H1 (cell line): ENCODE data around the gene MPV17L. TPM values are rescaled to one million over a fixed set of nuclear protein-coding genes. Genes with fewer than 3 reads are reported as not detected.

Experiments used
- CTCF ChIA-PET: fragments of 300-600 bp; sonication (Branson Sonifier 250); formaldehyde crosslinking; loops from one replicate; lab custom pipeline; 2021; ENCODE audit not compliant: partially characterized antibody; lab: Charles Lee
- POLR2A ChIA-PET: fragments of 300-600 bp; sonication (Branson Sonifier 250); formaldehyde crosslinking; loops from one replicate; lab custom pipeline; 2021; ENCODE audit warnings: inconsistent platforms; ENCODE audit not compliant: partially characterized antibody; lab: Charles Lee
- DNase-seq, 2 experiments: peaks; one replicate each; pipeline versions ENCODE4 v3.0.0 to v3.0.0-alpha.2; 2010 to 2022; ENCODE audit warnings: low spot score in 2 of 2, low read depth in 1 of 2, mixed read lengths in 1 of 2
- FAIRE-seq: peaks from 2 replicates; lab custom pipeline; 2011; peaks lifted over from hg19 to GRCh38; lab: Jason Lieb, UNC
- H2AFZ ChIP-seq: 2 replicates; pipeline ENCODE4 v1.8.1; 2012; ENCODE audit warnings: low read length, inconsistent platforms
- H2AK5ac ChIP-seq: 2 replicates; pipeline ENCODE4 v1.6.1; 2013; ENCODE audit warnings: low read depth, low read length
- H2BK120ac ChIP-seq: replicated peaks from 2 replicates; pipeline ENCODE3; 2013; ENCODE audit warnings: low read depth, low read length, inconsistent platforms
- H2BK12ac ChIP-seq: 2 replicates; pipeline ENCODE4 v1.6.1; 2013; ENCODE audit warnings: low read depth, low read length
- H2BK15ac ChIP-seq: 2 replicates; pipeline ENCODE4 v1.6.1; 2013; ENCODE audit warnings: low read length
- H2BK20ac ChIP-seq: 2 replicates; pipeline ENCODE4 v1.6.1; 2013; ENCODE audit warnings: low read length
- H2BK5ac ChIP-seq: 2 replicates; pipeline ENCODE4 v1.6.1; 2013; ENCODE audit warnings: low read depth, low read length
- H3K14ac ChIP-seq: 2 replicates; pipeline ENCODE4 v1.6.1; 2013; ENCODE audit warnings: inconsistent platforms; ENCODE audit not compliant: insufficient read length
- H3K18ac ChIP-seq: 2 replicates; pipeline ENCODE4 v1.6.1; 2013; ENCODE audit warnings: low read length; ENCODE audit errors: extremely low read depth
- H3K23ac ChIP-seq: 2 replicates; pipeline ENCODE4 v1.6.1; 2013; ENCODE audit warnings: inconsistent platforms; ENCODE audit not compliant: insufficient read length
- H3K23me2 ChIP-seq: 2 replicates; pipeline ENCODE4 v1.6.1; 2013; ENCODE audit warnings: low read depth, low read length
- H3K27ac ChIP-seq: 2 replicates; pipeline ENCODE4 v1.6.1; 2011; ENCODE audit warnings: low read depth, low read length, inconsistent platforms
- H3K27me3 ChIP-seq, 4 experiments: replicated peaks in 1 of 4; 1 replicate in 1 of 4; 2 replicates in 3 of 4; pipeline versions ENCODE4 v1.6.1 to v1.8.1; 2011 to 2013; ENCODE audit warnings: low read length in 3 of 4, mild to moderate bottlenecking in 3 of 4, inconsistent platforms in 2 of 4, mixed read lengths in 2 of 4, moderate library complexity in 1 of 4; ENCODE audit not compliant: control insufficient read depth in 3 of 4, insufficient read depth in 3 of 4; ENCODE audit errors: extremely low read depth in 1 of 4
- H3K36me3 ChIP-seq, 4 experiments: 2 replicates each; pipeline versions ENCODE4 v1.6.1 to v1.8.1; 2011 to 2013; ENCODE audit warnings: mild to moderate bottlenecking in 4 of 4, low read length in 3 of 4, moderate library complexity in 2 of 4, control low read depth in 1 of 4, inconsistent platforms in 1 of 4; ENCODE audit not compliant: insufficient read depth in 4 of 4, control insufficient read depth in 2 of 4
- H3K4ac ChIP-seq: replicated peaks from 2 replicates; pipeline ENCODE3; 2013; ENCODE audit warnings: low read length, low read depth, mixed read lengths, inconsistent platforms; ENCODE audit not compliant: insufficient read length
- H3K4me1 ChIP-seq, 4 experiments: replicated peaks in 1 of 4; 1 replicate in 1 of 4; 2 replicates in 3 of 4; pipeline versions ENCODE4 v1.6.1 to v1.8.1; 2011 to 2013; ENCODE audit warnings: low read length in 3 of 4, inconsistent platforms in 2 of 4, mixed read lengths in 1 of 4; ENCODE audit not compliant: insufficient read depth in 4 of 4, control insufficient read depth in 3 of 4
- H3K4me2 ChIP-seq, 2 experiments: 2 replicates each; pipeline versions ENCODE4 v1.6.1 to v1.8.1; 2011 to 2013; ENCODE audit warnings: low read depth in 2 of 2, low read length in 2 of 2, control low read depth in 1 of 2, inconsistent platforms in 1 of 2, mild to moderate bottlenecking in 1 of 2; ENCODE audit not compliant: insufficient read depth in 1 of 2
- H3K4me3 ChIP-seq, 4 experiments: fragments of 200-600, 300-600 bp in 1 of 4; sonication (generic), shearing (Covaris generic), sonication (Bioruptor Twin) in 1 of 4; 2 replicates each; pipeline versions ENCODE4 v1.5.1 to v1.8.1; 2011 to 2016; ENCODE audit warnings: low read length in 4 of 4, low read depth in 3 of 4, control low read depth in 2 of 4, inconsistent platforms in 2 of 4, mild to moderate bottlenecking in 2 of 4, mixed read lengths in 1 of 4, moderate library complexity in 1 of 4; ENCODE audit not compliant: insufficient read depth in 2 of 4; ENCODE audit errors: extremely low read depth in 1 of 4
- H3K56ac ChIP-seq: replicated peaks from 2 replicates; pipeline ENCODE3; 2013; ENCODE audit warnings: low read depth, mild to moderate bottlenecking, mixed read lengths, low read length, inconsistent platforms; ENCODE audit not compliant: insufficient read length
- H3K79me1 ChIP-seq: 2 replicates; pipeline ENCODE4 v1.6.1; 2013; ENCODE audit warnings: low read depth, low read length, control low read depth
- H3K79me2 ChIP-seq, 2 experiments: 2 replicates each; pipeline versions ENCODE4 v1.6.1 to v1.8.1; 2012 to 2013; ENCODE audit warnings: low read length in 2 of 2, mild to moderate bottlenecking in 2 of 2, inconsistent platforms in 1 of 2; ENCODE audit not compliant: insufficient read depth in 2 of 2, control insufficient read depth in 1 of 2
- H3K9ac ChIP-seq, 4 experiments: replicated peaks in 1 of 4; 1 replicate in 1 of 4; 2 replicates in 3 of 4; pipeline versions ENCODE4 v1.6.1 to v1.8.1; 2011 to 2013; ENCODE audit warnings: low read depth in 3 of 4, low read length in 3 of 4, control low read depth in 2 of 4, mild to moderate bottlenecking in 2 of 4, moderate library complexity in 2 of 4, inconsistent platforms in 1 of 4; ENCODE audit errors: extremely low read depth in 1 of 4
- H3K9me3 ChIP-seq, 2 experiments: 2 replicates each; pipeline versions ENCODE4 v1.6.1 to v1.8.1; 2012 to 2013; ENCODE audit warnings: mild to moderate bottlenecking in 2 of 2, moderate library complexity in 2 of 2, control low read depth in 1 of 2, inconsistent platforms in 1 of 2, low read depth in 1 of 2, low read length in 1 of 2, mixed read lengths in 1 of 2; ENCODE audit not compliant: insufficient read depth in 2 of 2
- H4K20me1 ChIP-seq, 2 experiments: replicated peaks in 1 of 2; 2 replicates each; pipeline versions ENCODE3 to v1.8.1; 2011 to 2013; ENCODE audit warnings: inconsistent platforms in 2 of 2, low read length in 2 of 2, mild to moderate bottlenecking in 1 of 2; ENCODE audit not compliant: insufficient read depth in 2 of 2, control insufficient read depth in 1 of 2
- H4K5ac ChIP-seq: 2 replicates; pipeline ENCODE4 v1.6.1; 2013; ENCODE audit warnings: low read length, low read depth, mixed read lengths, inconsistent platforms; ENCODE audit not compliant: insufficient read length
- H4K8ac ChIP-seq: 2 replicates; pipeline ENCODE4 v1.8.0; 2013; ENCODE audit warnings: mild to moderate bottlenecking, moderate library complexity, low read length, inconsistent platforms; ENCODE audit not compliant: insufficient read depth; ENCODE audit errors: extremely low read depth
- H4K91ac ChIP-seq: replicated peaks from 2 replicates; pipeline ENCODE3; 2013; ENCODE audit warnings: low read length, mixed read lengths, inconsistent platforms; ENCODE audit not compliant: insufficient read length
- ASH2L ChIP-seq: fragments of 200-600, 300-600 bp; sonication (generic); IDR thresholded peaks from one replicate; pipeline ENCODE4 v1.7.1; 2017; ENCODE audit warnings: low read length
- EZH2 ChIP-seq: fragments of 200-600 bp; sonication (generic); IDR thresholded peaks from 2 replicates; pipeline ENCODE4 v1.7.1; 2012; ENCODE audit warnings: low read depth, mild to moderate bottlenecking, moderate library complexity, low read length, inconsistent platforms; ENCODE audit not compliant: severe bottlenecking
- HDAC6 ChIP-seq: IDR thresholded peaks from one replicate; pipeline ENCODE4 v1.7.1; 2012; ENCODE audit warnings: low read depth, mild to moderate bottlenecking, inconsistent platforms, low read length, moderate library complexity
- KDM5A ChIP-seq: fragments of 200-600 bp; IDR thresholded peaks from 2 replicates; pipeline ENCODE4 v1.7.1; 2012; ENCODE audit warnings: mild to moderate bottlenecking, low read length, inconsistent platforms, mixed read lengths
- MAFK ChIP-seq: IDR thresholded peaks from 2 replicates; pipeline ENCODE4 v1.6.1; 2012; ENCODE audit warnings: low read depth, mild to moderate bottlenecking, improper control_type of control experiment, low read length
- SP4 ChIP-seq: IDR thresholded peaks from 2 replicates; pipeline ENCODE4 v1.6.1; 2012; ENCODE audit warnings: low read length, inconsistent platforms
- TAF7 ChIP-seq: optimal IDR thresholded peaks from 2 replicates; pipeline ENCODE3; 2011; ENCODE audit warnings: low read depth, mild to moderate bottlenecking, inconsistent platforms, low read length, moderate library complexity, borderline replicate concordance
- TBP ChIP-seq: IDR thresholded peaks from 2 replicates; pipeline ENCODE4 v1.6.1; 2011; ENCODE audit warnings: low read depth, low read length, improper control_type of control experiment
- WGBS, 2 experiments: shearing (Covaris generic) in 1 of 2; methylation state at CpG; one replicate each; pipeline versions ENCODE4 v1.1.6 to v1.1.7; 2013 to 2015; ENCODE audit warnings: low lambda C conversion rate in 2 of 2, mixed read lengths in 2 of 2, inconsistent platforms in 1 of 2, low coverage in 1 of 2, missing lambda C conversion rate in 1 of 2; ENCODE audit not compliant: insufficient replicate concordance in 2 of 2, insufficient coverage in 1 of 2, insufficient read length in 1 of 2; ENCODE audit errors: extremely low coverage in 1 of 2, missing lambda C conversion rate in 1 of 2; 5-methylcytosine and 5-hydroxymethylcytosine counted together
- polyA plus RNA-seq, 7 experiments: library from polyadenylated mRNA; depleted of rRNA in 3 of 7; stranded (reverse) in 5 of 7; unstranded in 2 of 7; fragments of >200 nt in 5 of 7; fragments of 200-250 nt in 2 of 7; gene quantifications; 1 replicate in 5 of 7; 2 replicates in 1 of 7; 4 replicates in 1 of 7; pipeline versions ENCODE4 v1.2.1 to v1.2.3, GENCODE V29; 2011 to 2013; ENCODE audit warnings: missing spikeins in 2 of 7, mixed read lengths in 2 of 7
- total RNA-seq: library from RNA; stranded (reverse); fragmentation: NEBNext Ultra II Directional; extraction: Animal tissue kit (Norgen Biotek cat#: 25700); gene quantifications from 2 replicates; pipeline ENCODE4 v1.2.1, GENCODE V29; 2021
- TF ChIP-seq, protein P1 (sequence below), 3 experiments: IDR thresholded peaks; 1 replicate in 2 of 3; 2 replicates in 1 of 3; pipeline versions ENCODE4 v1.5.1 to v1.6.1; 2011; ENCODE audit warnings: low read length in 3 of 3, mild to moderate bottlenecking in 3 of 3, inconsistent platforms in 2 of 3, low read depth in 1 of 3, moderate library complexity in 1 of 3; ENCODE audit not compliant: insufficient read depth in 1 of 3; ENCODE audit errors: control extremely low read depth in 1 of 3
- TF ChIP-seq, protein P2 (sequence below): IDR thresholded peaks from 2 replicates; pipeline ENCODE4 v1.6.1; 2012; ENCODE audit warnings: inconsistent platforms
- TF ChIP-seq, protein P3 (sequence below): IDR thresholded peaks from 2 replicates; pipeline ENCODE4 v1.6.1; 2011; ENCODE audit warnings: low read depth, mild to moderate bottlenecking, low read length; ENCODE audit not compliant: insufficient read depth

Gene MPV17L
- total and polyA plus RNA-seq, 2 of the 8 experiments (the other 6 are each of a cell fraction or from before 2014, with no cell fraction given): 6.7 to 8.2 TPM

DNA sequence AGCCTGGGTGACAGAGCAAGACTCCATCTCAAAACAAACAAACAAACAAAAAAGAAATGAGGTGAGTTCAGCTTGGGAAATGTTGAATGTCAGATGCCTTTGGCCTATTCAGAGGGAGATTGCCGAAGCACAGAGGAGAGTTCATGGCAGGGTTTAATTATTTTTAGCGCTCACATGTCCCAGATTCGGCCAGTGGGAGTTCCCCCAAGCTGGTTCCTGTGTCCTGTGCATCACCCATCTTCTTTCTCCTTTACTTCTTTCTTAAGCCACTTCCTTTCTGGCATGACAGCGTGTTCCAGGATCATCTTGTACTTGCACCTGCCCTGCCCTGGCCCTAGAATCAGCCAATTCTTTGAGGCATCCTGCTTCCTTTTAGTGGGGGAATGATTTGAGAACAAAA, 9.2 kb downstream of the MPV17L start:
- POLR2A ChIA-PET: interaction anchor here (1.4 kb wide), 1 partner anchor 9 kb away, joined by 3 read pairs; no protein-coding TSS in a partner anchor
- H2BK20ac ChIP-seq: no peak overlapping the region
- H2BK12ac ChIP-seq: no peak overlapping the region
- FAIRE-seq (no peak), DNase-seq (no peak)
- H4K20me1 ChIP-seq: no peaks in the 10 kb centered on the region
- no peak overlapping the region for H4K8ac ChIP-seq
- no peak overlapping the region for H4K5ac ChIP-seq
- H2BK15ac ChIP-seq: no peak overlapping the region
- H3K27me3 ChIP-seq: no peaks in the 10 kb centered on the region
- CTCF ChIA-PET: interaction anchor here (1.6 kb wide), 1 partner anchor 143 kb away, joined by 3 read pairs; no protein-coding TSS in a partner anchor
- no peak overlapping the region for H3K14ac ChIP-seq
- no peaks in the 10 kb centered on the region for H3K23me2 ChIP-seq
- H3K9me3 ChIP-seq: no peaks in the 10 kb centered on the region
- no peak overlapping the region for H3K27ac ChIP-seq
- no peaks in the 10 kb centered on the region for H3K79me1 ChIP-seq
- no peak overlapping the region for H3K9ac ChIP-seq
- no peak overlapping the region for H3K18ac ChIP-seq
- H3K56ac ChIP-seq: no peak overlapping the region
- H3K36me3 ChIP-seq: no peaks in the 10 kb centered on the region
- H3K79me2 ChIP-seq: no peaks in the 10 kb centered on the region
- no peak overlapping the region for H3K4ac ChIP-seq
- H4K91ac ChIP-seq: no peak overlapping the region
- no peak overlapping the region for H2BK5ac ChIP-seq
- H2BK120ac ChIP-seq: no peak overlapping the region
- peaks cover 0 to 11% (median 0%) of the 10 kb centered on the region in 4 experiments; a peak in 1 of 7 replicates for H3K4me1 ChIP-seq
- no peak overlapping the region for H3K4me2 ChIP-seq
- H3K4me3 ChIP-seq: no peak overlapping the region
- no peak overlapping the region for H2AFZ ChIP-seq
- WGBS, 2 experiments: 83% methylated on average over 4 of the region's 4 CpGs; no CpG with 5 or more reads in 1 of the 2 experiments
- H2AK5ac ChIP-seq: no peak overlapping the region
- H3K23ac ChIP-seq: no peak overlapping the region
- TF ChIP-seq MAFK: no peak
- TF ChIP-seq ASH2L: no peak
- TF ChIP-seq EZH2: no peak
- TF ChIP-seq HDAC6: no peak
- TF ChIP-seq, protein P1, sequence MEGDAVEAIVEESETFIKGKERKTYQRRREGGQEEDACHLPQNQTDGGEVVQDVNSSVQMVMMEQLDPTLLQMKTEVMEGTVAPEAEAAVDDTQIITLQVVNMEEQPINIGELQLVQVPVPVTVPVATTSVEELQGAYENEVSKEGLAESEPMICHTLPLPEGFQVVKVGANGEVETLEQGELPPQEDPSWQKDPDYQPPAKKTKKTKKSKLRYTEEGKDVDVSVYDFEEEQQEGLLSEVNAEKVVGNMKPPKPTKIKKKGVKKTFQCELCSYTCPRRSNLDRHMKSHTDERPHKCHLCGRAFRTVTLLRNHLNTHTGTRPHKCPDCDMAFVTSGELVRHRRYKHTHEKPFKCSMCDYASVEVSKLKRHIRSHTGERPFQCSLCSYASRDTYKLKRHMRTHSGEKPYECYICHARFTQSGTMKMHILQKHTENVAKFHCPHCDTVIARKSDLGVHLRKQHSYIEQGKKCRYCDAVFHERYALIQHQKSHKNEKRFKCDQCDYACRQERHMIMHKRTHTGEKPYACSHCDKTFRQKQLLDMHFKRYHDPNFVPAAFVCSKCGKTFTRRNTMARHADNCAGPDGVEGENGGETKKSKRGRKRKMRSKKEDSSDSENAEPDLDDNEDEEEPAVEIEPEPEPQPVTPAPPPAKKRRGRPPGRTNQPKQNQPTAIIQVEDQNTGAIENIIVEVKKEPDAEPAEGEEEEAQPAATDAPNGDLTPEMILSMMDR (IDR thresholded peaks at IDR 0.05; ENCODE audit: control extremely low read depth in 1 of 3, insufficient read depth in 1 of 3, low read depth in 1 of 3, low read length in 3 of 3): no peak
- TF ChIP-seq, protein P2, sequence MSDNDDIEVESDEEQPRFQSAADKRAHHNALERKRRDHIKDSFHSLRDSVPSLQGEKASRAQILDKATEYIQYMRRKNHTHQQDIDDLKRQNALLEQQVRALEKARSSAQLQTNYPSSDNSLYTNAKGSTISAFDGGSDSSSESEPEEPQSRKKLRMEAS: no peak
- no peak for TF ChIP-seq SP4
- no peak for TF ChIP-seq TAF7
- TF ChIP-seq, protein P3, sequence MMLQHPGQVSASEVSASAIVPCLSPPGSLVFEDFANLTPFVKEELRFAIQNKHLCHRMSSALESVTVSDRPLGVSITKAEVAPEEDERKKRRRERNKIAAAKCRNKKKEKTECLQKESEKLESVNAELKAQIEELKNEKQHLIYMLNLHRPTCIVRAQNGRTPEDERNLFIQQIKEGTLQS: no peak
- TF ChIP-seq KDM5A: no peak
- no peak for TF ChIP-seq TBP
